ENCODE results near the gene ATG9B. TPM values are rescaled to one million over a fixed set of nuclear protein-coding genes. Genes with fewer than 3 reads are reported as not detected.
A peak's percentile ranks its signal among the peaks of the same experiment; 100 is the strongest.

Gene ATG9B
- total and polyA plus RNA-seq, 9 of the 15 experiments (the other 6 are each of a cell fraction or from before 2014, with no cell fraction given): 0.29 to 8.0 (median 2.1) TPM

GRCh38 chr7:151060113-151060415 lies 35.8 kb upstream of the ATG9B start (continued):
- TF ChIP-seq HOMEZ (CRISPR knock-in tag; IDR thresholded peaks at IDR 0.05) (no peak), GATAD2B (IDR thresholded peaks at IDR 0.05; ENCODE audit: borderline replicate concordance) (no peak), ATF3 (IDR thresholded peaks at IDR 0.05) (no peak), ATF3 (CRISPR knock-in tag; conservative IDR thresholded peaks at IDR 0.05) (no peak), HEY1 (CRISPR knock-in tag; IDR thresholded peaks at IDR 0.05; ENCODE audit: borderline replicate concordance) (no peak), LEF1 (IDR thresholded peaks at IDR 0.05) (0 out of 2 replicates have a peak, but pooled peaks have one; percentile 6), MEF2D (tag; conservative IDR thresholded peaks at IDR 0.05; ENCODE audit: low read depth) (no peak), FOXK2 (conservative IDR thresholded peaks at IDR 0.05 in 1 of 2, IDR thresholded peaks at IDR 0.05 in 1 of 2; ENCODE audit: low read depth in 2 of 2) (no peak), MAZ (CRISPR knock-in tag; conservative IDR thresholded peaks at IDR 0.05 in 1 of 2, IDR thresholded peaks at IDR 0.05 in 1 of 2) (no peak), IRF2 (CRISPR knock-in tag; IDR thresholded peaks at IDR 0.05) (no peak), ZBTB7A (IDR thresholded peaks at IDR 0.05; ENCODE audit: borderline replicate concordance, control insufficient read depth, low read depth, low read length) (no peak), PHF8 (IDR thresholded peaks at IDR 0.05; ENCODE audit: borderline replicate concordance, low read length) (no peak), ZBTB40 (IDR thresholded peaks at IDR 0.05) (peak; percentile 33; the same call in 1 of the 2 replicates), ZBTB40 (CRISPR knock-in tag; IDR thresholded peaks at IDR 0.05) (no peak), ID3 (CRISPR knock-in tag; IDR thresholded peaks at IDR 0.05) (no peak), ID3 (tag; IDR thresholded peaks at IDR 0.05) (no peak), TBL1XR1 (IDR thresholded peaks at IDR 0.05; ENCODE audit: low read length in 2 of 2) (0 out of 4 replicates have a peak, but pooled peaks of 1 of the 2 experiments have one; percentile 48), NCOA1 (IDR thresholded peaks at IDR 0.05; ENCODE audit: low read depth) (no peak)
